ENCODE measurements around the gene ITGA2B.
A peak's percentile ranks its signal among the peaks of the same experiment; 100 is the strongest.
"Not testable (repeated sequence)": the region's sequence is repeated elsewhere in the genome, so short reads cannot be mapped to it uniquely, and the experiment has no call there.

ITGA2B gene

DNA sequence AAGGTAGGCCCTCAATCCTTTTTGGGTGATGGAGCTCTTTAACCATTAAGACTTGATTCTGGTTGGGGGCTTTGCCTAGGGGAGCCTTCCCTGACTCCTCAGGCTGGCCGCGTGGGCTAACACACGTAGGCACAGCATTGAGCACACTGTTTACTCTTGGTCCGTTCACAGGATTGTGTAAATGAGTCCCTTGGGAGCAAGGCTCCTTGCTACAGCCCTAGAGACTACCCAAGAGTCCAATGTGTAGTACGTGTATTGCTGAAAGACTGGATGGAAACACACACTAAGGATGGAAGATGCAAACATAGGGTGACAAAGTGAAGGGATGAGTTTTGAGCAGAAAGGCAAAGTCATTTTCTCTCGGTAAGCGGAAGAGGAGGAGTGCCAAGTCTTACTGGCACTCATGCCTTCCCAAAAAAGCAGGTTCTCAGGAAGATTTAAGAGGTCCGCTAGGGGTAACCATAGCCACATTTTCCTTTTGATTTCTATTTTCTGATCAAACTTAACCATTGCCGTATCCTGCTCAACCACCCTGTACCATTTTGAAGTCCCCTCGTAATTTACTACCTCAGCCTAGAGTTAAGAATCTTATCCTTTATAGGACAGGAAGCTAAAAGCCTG lies 911 bp upstream of the ITGA2B start:
- DNase-seq, result no peak

DNA sequence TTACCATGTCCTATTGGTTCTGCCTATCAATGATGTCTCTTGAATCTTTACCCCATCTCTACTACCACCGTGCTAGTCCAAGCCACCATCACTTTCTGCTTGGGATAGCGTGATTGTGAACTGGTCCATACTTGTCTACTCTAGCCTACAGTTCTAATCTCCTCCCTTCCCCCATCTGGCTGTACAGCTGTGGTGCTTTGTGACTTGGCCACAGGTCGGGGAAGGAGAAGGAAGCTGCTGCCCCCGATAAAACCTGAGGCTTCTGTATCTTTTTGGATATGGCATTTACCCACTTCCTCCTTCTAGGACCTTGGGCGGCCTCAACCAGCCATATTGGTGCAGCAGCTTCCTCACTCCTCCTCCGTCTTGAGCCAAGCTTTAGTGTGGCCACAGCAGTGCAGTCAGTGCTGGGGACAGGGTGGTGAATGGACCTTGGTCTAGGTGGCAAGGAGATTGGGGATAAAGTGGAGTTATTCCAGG lies 314 bp upstream of the ITGA2B start:
- DNase-seq, result no peak

DNA sequence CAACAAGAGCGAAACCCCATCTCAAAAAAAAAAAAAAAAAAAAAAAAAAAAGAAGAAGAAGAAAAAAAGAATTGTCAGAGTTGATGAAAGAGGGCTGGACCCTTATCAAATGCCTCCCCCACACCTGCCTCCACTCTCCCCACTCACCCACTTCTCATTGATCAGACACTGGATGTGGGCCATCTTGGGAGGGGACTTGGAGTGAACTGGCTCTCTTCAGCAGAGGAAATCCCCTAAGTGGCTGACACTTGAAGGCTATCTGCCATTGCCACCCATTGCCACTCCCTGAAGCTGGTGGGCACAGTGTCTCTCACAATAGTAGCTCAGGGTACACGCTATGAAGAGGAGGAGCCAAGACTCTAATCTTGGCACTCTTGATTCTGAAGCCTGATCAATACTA lies 1.6 kb downstream of the ITGA2B start:
- DNase-seq, result no peak

DNA sequence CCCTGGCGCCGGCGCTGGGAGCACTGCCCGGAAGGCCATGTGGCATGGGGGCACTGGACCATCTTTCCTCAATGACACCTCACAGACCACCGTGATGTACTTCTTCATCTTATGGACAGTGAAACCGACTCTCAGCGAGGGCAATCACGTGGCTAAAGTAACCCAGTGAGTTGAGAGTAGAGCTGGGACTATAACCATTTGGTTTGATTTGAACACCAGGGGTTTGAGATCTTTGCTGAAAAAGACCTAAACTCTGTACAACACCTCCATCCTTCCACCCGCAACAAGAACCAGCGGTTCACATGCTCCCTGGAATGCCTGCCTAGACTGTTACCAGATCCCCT lies 3.3 kb downstream of the ITGA2B start:
- no peak for DNase-seq

DNA sequence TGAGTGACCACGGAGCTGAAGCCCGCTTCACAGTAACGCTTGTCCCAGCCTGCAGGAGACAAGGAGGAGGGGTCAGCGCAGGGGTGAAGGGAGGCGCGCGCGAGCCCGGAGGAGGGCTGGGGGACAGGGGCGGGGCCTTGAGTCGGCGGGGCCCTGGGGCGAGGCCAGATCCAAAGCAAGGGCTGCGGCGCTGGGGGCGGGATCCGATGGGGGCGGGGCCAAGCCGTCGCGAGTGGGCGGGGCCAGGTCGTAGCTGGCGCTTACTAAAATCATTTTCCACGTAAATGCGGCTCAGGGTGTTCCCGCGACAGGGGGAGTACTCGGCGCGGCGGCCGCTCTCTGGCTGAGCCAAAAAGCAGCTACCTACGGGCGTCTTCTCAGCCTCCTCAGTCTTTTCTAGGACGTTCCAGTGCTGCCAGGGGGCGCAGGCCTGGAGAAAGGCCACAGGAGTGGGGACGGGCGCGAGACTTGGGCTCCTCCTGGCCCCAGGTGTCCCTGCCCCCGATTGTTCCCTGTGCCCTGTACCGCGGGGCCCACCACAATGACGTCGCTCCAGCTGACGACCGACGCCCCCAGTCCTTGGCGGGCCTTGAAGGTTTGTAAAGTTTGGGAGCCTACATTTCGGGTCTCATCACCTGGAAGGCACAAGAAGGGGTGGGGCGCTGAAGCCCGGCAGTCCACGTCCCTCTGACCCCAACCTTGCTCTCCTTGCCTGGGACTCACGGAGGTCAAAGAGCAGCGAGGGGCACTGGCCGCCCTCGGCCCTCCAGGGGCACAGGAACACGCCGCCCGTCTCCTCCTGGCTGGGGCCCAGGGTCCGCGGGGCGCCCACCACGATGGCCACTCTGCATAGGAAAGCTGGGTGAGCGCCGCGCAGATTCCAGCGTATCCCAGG lies 3.9 kb downstream of the ITGA2B start:
- DNase-seq, result peak; percentile 78

DNA sequence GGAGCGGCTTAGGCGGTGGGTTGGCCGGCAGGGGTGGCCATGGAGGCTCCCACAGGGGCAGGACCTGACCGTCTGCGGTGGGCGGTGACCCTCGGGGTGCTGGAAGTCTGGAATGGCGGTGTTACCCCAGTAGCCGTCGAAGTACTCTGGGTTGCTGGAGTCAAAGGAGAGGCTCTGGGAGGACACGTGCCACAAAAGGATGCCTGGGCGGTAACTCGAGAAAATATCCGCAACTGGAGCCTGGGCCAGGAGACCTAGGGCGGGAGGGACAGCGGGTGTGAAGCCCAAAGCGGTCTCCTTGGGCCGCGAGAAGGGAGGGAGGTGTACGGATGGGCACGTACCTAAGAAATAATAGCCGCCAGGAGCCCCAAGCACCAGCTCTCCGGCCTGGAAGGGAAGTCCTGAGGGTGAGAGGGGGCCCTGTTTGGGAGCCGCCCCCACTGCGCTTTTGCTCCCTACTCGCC lies 4.6 kb downstream of the ITGA2B start:
- DNase-seq, result no peak

DNA sequence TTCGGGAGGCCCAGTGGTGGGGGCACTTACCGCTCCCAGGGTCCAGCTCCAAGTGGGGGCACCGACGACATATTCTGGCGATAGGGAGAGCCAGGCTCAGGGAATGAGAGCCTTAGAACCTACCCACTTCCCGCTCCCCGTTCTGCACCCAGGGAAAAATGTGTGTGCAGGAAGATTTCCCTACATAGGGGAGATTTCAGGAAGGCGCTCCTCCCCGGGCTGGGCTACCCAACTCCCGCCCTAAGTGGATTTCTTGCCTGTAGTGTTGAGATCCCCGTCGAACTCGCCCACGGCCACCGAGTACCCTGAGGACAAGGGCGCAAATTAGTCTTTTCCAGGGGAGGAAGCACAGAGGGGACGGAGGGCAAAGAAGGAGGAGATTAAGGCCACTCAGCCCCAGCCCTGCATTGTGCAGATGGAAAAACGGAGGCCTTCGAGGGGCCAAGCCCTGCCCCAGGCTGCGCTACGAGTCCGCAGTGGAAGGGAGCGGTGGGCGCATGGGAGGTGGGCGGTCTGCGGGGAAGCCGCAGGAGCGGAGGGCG lies 5.1 kb downstream of the ITGA2B start:
- DNase-seq, result no peak

DNA sequence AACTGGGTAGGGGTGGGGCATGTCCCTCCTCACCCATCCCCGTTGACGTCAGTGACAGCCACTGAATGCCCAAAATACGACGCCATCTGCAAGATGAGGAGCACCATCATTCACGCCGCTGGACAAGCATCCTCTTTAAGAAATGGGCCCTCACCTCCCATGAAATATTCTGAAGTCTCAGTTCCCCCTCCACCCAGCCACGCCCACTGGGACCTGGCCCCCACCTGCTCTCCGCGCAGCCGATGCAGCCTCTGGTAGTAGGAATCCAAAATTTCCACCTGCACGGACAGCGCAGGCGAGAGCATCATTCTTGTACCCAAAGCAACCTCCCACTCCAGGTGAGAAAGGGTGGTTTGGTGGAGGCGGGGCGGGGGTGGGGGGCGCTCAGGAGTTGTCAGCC lies 5.6 kb downstream of the ITGA2B start:
- DNase-seq, result no peak

DNA sequence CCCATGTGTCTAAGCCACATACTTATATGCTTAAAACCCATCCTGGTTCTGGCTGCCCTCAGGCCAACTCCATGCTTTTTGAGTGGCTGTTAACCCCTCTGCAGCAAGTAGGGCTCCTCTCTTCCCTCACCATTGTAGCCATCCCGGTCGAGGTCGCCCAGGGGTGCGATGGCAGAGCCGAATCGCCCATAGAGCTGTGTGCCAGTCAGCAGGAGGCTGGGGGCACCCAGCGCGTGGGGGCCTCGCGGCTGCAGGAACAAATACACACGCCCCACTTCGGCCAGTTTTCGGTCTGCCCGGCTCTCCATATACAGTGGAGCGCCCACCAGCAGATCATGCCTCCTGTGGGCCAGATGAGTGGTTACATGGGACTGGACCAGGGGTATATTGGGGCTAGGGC lies 6.1 kb downstream of the ITGA2B start:
- no peak for DNase-seq

DNA sequence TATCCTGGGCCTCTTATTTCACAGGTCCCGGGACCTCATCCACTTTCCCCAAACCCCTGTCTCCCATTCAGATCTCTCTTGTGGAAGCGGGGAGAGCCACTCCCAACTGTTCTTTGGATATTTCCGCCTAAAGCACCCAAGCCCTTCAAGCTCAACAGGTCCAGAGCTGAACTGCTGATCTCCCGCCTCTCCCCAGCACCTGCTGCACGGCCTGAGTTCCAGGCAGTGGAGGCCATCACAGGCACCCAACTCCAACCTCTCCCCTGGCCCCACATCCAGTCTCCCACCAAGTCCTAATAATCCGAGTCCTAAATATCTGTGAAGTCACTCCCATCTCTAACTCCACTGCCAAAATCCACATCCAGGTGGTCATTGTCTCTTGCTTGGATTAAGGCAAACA lies 6.5 kb downstream of the ITGA2B start:
- DNase-seq, result no peak

DNA sequence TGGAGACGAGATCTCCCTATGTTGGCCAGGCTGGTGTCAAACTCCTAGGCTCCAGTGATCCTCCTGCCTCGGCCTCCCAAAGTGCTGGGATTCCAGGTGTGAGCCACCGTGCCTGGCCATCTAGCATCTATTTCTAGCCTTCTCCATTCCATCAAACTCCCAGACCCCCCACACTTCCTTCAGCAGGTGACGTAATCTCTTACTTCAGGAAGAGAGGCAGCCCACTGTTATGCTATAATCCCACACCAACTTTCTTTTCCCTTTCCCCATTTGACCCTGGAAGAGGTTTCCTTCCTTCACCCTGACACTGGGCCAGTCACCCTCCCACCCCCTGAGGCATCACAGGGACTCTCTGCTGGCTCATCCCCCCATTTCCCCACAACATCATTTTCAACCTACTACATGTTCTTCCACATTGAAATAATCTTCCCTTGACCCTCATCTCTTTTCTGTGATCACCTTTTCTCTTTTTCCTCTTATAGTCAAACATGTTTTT lies 7.6 kb downstream of the ITGA2B start:
- DNase-seq, result no peak

DNA sequence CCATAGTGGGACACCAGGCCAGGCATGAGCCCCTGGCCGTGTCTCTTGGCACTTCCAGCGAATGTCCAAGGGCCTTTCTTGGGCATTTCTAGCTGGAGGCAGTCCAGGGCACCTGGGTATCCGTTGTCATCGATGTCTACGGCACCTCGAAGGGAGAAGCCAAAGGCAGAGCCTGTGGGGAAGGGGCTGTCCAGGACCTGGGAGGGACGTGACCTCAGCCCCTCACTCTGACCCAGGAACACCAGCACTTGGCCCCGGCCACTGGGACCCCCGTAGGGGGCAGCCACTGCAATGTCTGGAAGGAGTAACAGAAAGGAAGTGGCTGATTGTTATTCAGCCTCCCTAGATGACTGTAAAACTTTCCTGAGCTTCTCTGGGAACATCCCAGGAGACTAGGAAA lies 8.7 kb downstream of the ITGA2B start:
- DNase-seq, result no peak

DNA sequence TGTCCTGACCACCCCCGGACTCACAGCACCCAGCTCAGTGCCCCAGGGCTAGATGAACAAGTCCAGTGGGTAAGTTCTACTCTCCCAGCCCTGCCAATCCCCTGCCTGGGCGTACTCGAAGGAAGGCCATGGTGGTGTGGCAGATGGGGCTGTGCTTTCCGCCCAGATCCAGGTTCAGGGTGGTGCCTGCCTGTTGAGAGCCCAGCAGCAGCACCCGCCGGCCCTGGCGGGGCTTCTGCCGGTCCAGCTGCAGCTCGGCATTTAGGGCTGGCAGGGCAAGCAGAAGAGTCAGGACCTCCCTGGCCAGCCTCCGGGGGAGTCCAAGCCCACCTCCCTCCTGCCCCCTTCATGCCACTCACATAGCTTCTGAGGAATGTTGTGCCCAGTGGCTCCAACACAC lies 9.6 kb downstream of the ITGA2B start:
- no peak for DNase-seq

DNA sequence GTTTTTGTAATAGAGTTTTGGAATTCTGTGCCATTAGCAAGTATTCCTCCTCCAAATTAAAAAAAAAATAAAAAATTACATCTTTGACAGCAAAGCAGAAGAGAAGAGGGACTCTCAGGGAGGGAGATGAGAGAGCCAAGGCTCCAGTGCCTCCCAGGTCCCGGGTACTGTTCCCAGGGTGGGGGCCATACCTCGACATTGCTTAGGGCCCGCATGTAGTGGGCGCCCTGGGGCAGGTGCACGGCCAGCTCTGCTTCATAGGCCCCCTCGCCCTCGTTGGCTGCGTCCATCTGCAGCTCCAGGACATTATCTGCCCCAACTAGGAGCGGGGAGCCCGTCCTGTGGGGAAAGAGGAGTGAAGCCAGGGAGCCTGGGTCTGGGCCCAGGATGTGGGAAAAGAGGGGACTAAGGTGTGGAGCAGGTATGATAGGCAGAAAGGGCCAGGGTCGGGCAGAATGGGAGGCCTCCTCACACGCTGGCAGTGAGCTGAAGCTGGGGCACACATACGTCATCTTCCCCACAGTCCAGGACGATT lies 11.2 kb downstream of the ITGA2B start:
- DNase-seq, result no peak

DNA sequence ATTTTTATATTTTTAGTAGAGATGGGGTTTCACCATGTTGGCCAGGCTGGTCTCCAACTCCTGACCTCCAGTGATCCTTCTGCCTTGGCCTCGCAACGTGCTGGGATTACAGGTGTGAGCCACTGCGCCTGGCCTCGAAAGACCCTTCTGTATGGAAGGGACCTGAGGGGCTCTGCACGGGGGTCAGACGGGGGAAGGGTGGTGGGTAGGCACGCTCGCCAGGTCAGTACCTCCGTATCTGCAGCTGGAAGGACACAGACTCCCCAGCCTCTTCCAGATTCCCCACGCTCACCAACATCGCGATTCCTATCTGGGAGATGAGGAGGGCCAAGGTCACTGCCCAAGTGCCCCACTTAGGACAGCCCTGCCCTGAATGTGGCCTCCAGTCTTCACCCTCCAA lies 12.7 kb downstream of the ITGA2B start:
- no peak for DNase-seq

DNA sequence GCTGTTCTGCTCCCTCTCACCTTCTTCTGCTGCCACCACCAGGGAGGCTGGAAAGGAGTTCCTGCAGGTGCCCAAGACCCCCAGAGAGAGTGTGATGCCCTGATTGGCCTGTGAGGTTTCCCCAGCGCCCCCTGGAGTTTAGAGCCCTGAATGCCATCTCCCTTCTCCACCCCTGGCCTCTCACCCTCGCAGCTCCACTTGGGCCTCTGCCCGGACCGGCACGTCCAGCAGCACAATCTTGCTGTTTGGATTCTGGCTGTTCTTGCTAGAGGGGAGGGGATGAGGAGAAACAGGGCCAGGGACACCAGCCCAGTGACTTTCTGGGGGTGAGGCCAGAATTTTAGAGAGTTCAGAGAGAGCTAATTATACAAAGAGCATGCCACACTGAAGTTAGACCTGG lies 13.3 kb downstream of the ITGA2B start:
- DNase-seq, result no peak

DNA sequence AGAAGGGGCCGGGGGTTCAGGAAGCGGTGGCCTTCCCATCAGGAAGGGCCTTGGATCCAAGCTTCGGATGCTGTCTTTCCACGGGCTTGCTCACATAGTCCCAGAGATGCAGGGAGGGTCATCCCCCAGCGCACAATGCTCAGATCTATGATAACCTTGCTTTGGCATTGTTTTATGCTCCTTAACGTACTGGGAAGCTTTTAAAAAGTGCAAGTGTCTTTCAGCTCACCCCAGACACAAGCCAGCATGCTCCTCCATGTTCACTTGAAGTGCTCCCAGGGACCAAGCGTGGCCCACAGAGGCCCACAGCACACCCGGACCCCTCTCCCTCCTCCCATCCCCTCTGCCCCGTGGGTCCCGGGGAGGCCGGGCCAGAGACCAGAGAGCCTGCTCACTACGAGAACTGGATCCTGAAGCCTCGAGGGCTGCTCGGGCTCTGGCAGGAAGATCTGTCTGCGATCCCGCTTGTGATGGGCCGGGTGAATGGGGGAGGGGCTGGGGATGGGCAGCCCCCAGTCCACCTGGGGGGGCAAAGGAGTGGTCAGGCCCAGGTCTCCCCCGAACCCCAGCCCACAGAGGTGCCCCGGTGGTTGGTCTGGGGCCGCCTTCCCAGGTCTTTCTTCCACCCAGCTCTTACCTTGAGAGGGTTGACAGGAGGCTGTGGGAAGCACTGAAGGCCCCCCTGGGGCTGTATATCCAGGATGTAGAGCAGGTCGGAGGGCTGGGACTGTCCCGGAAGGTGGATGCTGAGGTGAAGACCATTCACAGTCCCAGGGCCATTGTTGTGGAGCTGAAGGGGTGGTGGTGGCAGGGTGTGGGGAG lies 14.0 kb downstream of the ITGA2B start:
- DNase-seq, result no peak

DNA sequence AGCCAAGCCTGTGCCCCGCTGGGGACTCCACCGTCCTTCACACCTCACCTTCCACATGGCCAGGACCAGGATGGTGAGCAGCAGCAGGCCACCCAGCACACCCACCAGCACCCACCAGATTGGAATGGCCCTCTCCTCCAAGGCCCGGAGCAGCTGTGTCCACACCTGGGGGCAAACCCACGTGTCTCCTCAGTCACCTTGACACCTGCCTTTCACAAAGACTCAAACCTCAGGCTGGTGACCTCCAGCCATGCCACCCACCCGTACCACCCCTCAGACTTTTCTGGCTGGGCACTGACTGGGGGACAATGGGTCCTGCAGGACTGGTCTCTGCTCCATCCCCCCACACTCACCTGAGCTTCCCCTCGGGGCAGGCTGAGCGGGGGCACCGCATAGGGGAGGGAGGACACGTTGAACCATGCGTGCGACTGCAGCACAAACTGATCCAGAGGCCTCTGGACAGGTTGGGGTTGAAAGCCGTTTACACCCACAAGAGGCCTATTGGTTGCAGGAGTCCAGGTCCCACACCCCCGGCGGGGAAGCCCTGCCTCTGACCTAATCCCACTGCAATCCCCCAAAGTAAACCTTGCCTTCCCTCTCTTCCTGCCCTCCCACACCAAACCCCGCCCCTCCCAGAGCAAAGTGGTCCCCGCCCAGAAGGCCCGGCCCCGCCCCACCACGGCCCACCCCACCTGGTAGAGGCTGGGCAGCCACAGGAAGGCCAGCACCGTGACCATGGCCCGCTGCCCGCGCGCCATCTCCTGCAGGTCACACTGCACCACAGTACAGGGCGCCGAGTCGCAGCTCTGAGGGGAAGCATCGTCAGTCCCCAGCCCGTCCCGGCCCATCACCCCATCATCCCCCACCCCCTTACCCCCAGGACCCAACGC lies 14.9 kb downstream of the ITGA2B start:
- DNase-seq, result no peak

DNA sequence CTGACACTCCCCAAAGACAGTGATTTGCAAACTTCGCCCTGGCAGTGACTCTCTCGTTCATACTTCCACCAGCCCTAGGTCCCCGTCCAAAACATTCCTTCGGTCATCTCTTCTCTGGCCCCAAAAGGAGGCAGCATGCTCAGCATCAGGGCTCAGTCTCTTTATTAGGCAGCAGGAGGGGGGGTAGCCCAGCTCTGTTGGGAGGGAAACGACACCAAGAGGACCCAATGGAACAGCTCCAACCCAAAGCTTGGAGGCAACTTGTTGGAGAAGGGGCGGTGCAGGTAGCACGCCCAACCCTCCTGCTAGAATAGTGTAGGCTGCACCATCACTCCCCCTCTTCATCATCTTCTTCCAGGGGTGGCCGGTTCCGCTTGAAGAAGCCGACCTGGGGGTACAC lies 17.4 kb downstream of the ITGA2B start:
- DNase-seq, result no peak

DNA sequence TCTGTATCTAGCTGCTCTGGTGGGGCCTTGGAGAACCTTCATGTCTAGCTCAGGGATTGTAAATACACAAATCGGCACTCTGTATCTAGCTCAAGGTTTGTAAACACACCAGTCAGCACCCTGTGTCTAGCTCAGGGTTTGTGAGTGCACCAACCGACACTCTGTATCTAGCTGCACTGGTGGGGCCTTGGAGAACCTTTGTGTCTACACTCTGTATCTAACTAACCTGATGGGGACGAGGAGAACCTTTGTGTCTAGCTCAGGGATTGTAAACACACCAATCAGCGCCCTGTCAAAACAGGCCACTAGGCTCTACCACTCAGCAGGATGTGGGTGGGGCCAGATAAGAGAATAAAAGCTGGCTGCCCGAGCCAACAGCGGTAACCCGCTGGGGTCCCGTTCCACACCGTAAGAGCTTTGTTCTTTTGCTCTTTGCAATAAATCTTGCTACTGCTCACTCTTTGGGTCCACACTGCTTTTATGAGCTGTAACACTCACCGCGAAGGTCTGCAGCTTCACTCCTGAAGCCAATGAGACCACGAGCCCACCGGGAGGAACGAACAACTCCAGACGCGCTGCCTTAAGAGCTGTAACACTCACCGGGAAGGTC lies 19.9 kb downstream of the ITGA2B start:
- not testable (repeated sequence) for DNase-seq
